CD4-positive, alpha-beta T cell treated with Interleukin-1 beta for 1 hour (primary cell): ENCODE results near the gene LEPR.
A peak's percentile ranks its signal among the peaks of the same experiment; 100 is the strongest.

Source experiments
- DNase-seq, 2 donors: peaks; one replicate each; pipeline ENCODE4 v3.0.0-alpha.2; 2020 to 2022

Gene LEPR

GRCh38 chr1:65412984-65413375 lies 7.5 kb upstream of the LEPR start:
- DNase-seq = no peak

GRCh38 chr1:65414538-65414937 lies 5.9 kb upstream of the LEPR start:
- no peak for DNase-seq

- DNase-seq = no peak
These were observed 3.7 kb upstream of the LEPR start for GRCh38 chr1:65416767-65417166.

GRCh38 chr1:65417729-65418128 lies 2.7 kb upstream of the LEPR start:
- no peak for DNase-seq

GRCh38 chr1:65418522-65419185 lies 1.8 kb upstream of the LEPR start:
- DNase-seq = no peak

GRCh38 chr1:65419681-65420589 lies 533 bp upstream of the LEPR start:
- peak; percentile 98 to 99 for DNase-seq

GRCh38 chr1:65421351-65422025 lies 1.0 kb downstream of the LEPR start:
- no peak for DNase-seq

GRCh38 chr1:65422241-65423203 lies 2.1 kb downstream of the LEPR start:
- no peak for DNase-seq

- DNase-seq = no peak
These were observed 3.6 kb downstream of the LEPR start for GRCh38 chr1:65423884-65424572.

GRCh38 chr1:65424573-65424889 lies 4.1 kb downstream of the LEPR start:
- DNase-seq = no peak

GRCh38 chr1:65425006-65425405 lies 4.5 kb downstream of the LEPR start:
- DNase-seq = no peak

- DNase-seq = no peak
These were observed 5.2 kb downstream of the LEPR start for GRCh38 chr1:65425697-65426096.

- DNase-seq = no peak
These were observed 8.6 kb downstream of the LEPR start for GRCh38 chr1:65429078-65429477.

- DNase-seq = no peak
These were observed 9.3 kb downstream of the LEPR start for GRCh38 chr1:65429806-65430205.

- DNase-seq = peak in 1 of 2 donors; percentile 34
These were observed 10.7 kb downstream of the LEPR start for GRCh38 chr1:65431111-65431705.

- DNase-seq = no peak
These were observed 12.4 kb downstream of the LEPR start for GRCh38 chr1:65432918-65433317.

- no peak for DNase-seq
These were observed 13.8 kb downstream of the LEPR start for GRCh38 chr1:65434255-65434654.

- DNase-seq = no peak
These were observed 14.3 kb downstream of the LEPR start for GRCh38 chr1:65434760-65435159.

- no peak for DNase-seq
These were observed 15.5 kb downstream of the LEPR start for GRCh38 chr1:65435987-65436386.

GRCh38 chr1:65437616-65438015 lies 17.1 kb downstream of the LEPR start:
- DNase-seq = no peak

GRCh38 chr1:65440322-65440900 lies 19.9 kb downstream of the LEPR start:
- DNase-seq = no peak
